ENCODE data around the gene TEX26.

Gene TEX26

GRCh38 chr13:30932481-30933353, at the start of gene TEX26:
Gene TEX26 (plus strand): TSS chr13:30932656. CDS start chr13:30932716, 60 bp downstream.
- peak; percentile 27 for DNase-seq

- DNase-seq, result no peak
Observed at GRCh38 chr13:30882996-30883766, 49.3 kb upstream of the TEX26 start.

- no peak for DNase-seq
Observed at GRCh38 chr13:30884543-30884942, 47.9 kb upstream of the TEX26 start.

- no peak for DNase-seq
Observed at GRCh38 chr13:30889196-30889690, 43.2 kb upstream of the TEX26 start.

- DNase-seq, result peak; percentile 64
Observed at GRCh38 chr13:30892966-30893365, 39.5 kb upstream of the TEX26 start.

- DNase-seq, result peak; percentile 93
Observed at GRCh38 chr13:30895773-30896172, 36.7 kb upstream of the TEX26 start.

- no peak for DNase-seq
Observed at GRCh38 chr13:30898070-30898469, 34.4 kb upstream of the TEX26 start.

- peak; percentile 93 for DNase-seq
Observed at GRCh38 chr13:30898678-30899241, 33.7 kb upstream of the TEX26 start.

GRCh38 chr13:30900436-30900835, 32.0 kb upstream of the TEX26 start:
- no peak for DNase-seq

- DNase-seq, result no peak
Observed at GRCh38 chr13:30900952-30901749, 31.3 kb upstream of the TEX26 start.

GRCh38 chr13:30904043-30904442, 28.4 kb upstream of the TEX26 start:
- DNase-seq, result no peak

- DNase-seq, result peak; percentile 79
Observed at GRCh38 chr13:30905932-30906383, 26.5 kb upstream of the TEX26 start, which contains the start of gene MEDAG. Gene MEDAG (plus strand): TSS chr13:30906271. CDS start chr13:30906516, 245 bp downstream.

GRCh38 chr13:30906411-30907051, 25.9 kb upstream of the TEX26 start:
- peak; percentile 28 for DNase-seq

GRCh38 chr13:30907121-30907861, 25.2 kb upstream of the TEX26 start:
- no peak for DNase-seq

- DNase-seq, result peak; percentile 47
Observed at GRCh38 chr13:30908416-30908980, 24.0 kb upstream of the TEX26 start.

- DNase-seq, result no peak
Observed at GRCh38 chr13:30910676-30911075, 21.8 kb upstream of the TEX26 start.

GRCh38 chr13:30915691-30916541, 16.5 kb upstream of the TEX26 start:
- DNase-seq, result no peak

- no peak for DNase-seq
Observed at GRCh38 chr13:30916991-30917390, 15.5 kb upstream of the TEX26 start.

GRCh38 chr13:30918662-30919405, 13.6 kb upstream of the TEX26 start:
- peak; percentile 33 for DNase-seq

Data from fibroblast of skin of right biceps (primary cell).